T-helper 2 cell treated with Interferon-gamma antibody and Interleukin-4, amounts not matched to agents 100 ng/mL and 5 ng/mL, for 36 hours (primary cell): ENCODE data around the gene PDLIM4. TPM values are rescaled to one million over a fixed set of nuclear protein-coding genes. Genes with fewer than 3 reads are reported as not detected.

Experiments
- intact Hi-C: fragments of 100-400 bp; cut with micrococcal nuclease; formaldehyde crosslinking; loops from one replicate; pipeline ENCODE4 v1.15.1; 2023
- total RNA-seq: library from RNA; stranded (reverse); gene quantifications from 2 replicates; pipeline ENCODE4 v1.2.3, GENCODE V29; 2022

PDLIM4 gene
- 0.23 and 0.45 TPM in 2 replicates for total RNA-seq

GRCh38 chr5:132257131-132258101 is at the start of gene PDLIM4:
PDLIM4 (plus strand) TSS chr5:132257696; CDS start chr5:132257735, 39 bp downstream.
- intact Hi-C loops: no loop called here

GRCh38 chr5:132207778-132208177 is 49.7 kb upstream of the PDLIM4 start:
- intact Hi-C loops: no loop called here

GRCh38 chr5:132209131-132209530 is 48.4 kb upstream of the PDLIM4 start:
- intact Hi-C loops: no loop called here

GRCh38 chr5:132209901-132210545 is 47.5 kb upstream of the PDLIM4 start:
- intact Hi-C loops: no loop called here

GRCh38 chr5:132210944-132211343 is 46.6 kb upstream of the PDLIM4 start:
- intact Hi-C loops: no loop called here

GRCh38 chr5:132211787-132212186 is 45.7 kb upstream of the PDLIM4 start:
- intact Hi-C loops: no loop called here

- intact Hi-C loops: no loop called here
These were observed 43.8 kb upstream of the PDLIM4 start for GRCh38 chr5:132213666-132214065.

GRCh38 chr5:132214491-132214890 is 43.0 kb upstream of the PDLIM4 start:
- intact Hi-C loops: no loop called here

GRCh38 chr5:132215329-132215728 is 42.2 kb upstream of the PDLIM4 start:
- intact Hi-C loops: no loop called here

- intact Hi-C loops: no loop called here
These were observed 39.2 kb upstream of the PDLIM4 start for GRCh38 chr5:132218321-132218720.

- intact Hi-C loops: no loop called here
These were observed 38.1 kb upstream of the PDLIM4 start for GRCh38 chr5:132219289-132219970.

- intact Hi-C loops: no loop called here
These were observed 37.5 kb upstream of the PDLIM4 start for GRCh38 chr5:132219981-132220380.

GRCh38 chr5:132220491-132220890 is 37.0 kb upstream of the PDLIM4 start:
- intact Hi-C loops: no loop called here

- intact Hi-C loops: no loop called here
These were observed 35.5 kb upstream of the PDLIM4 start for GRCh38 chr5:132221781-132222648.

- intact Hi-C loops: no loop called here
These were observed 34.9 kb upstream of the PDLIM4 start for GRCh38 chr5:132222649-132223038.

- intact Hi-C loops: no loop called here
These were observed 33.6 kb upstream of the PDLIM4 start for GRCh38 chr5:132223861-132224260.

GRCh38 chr5:132224716-132225115 is 32.8 kb upstream of the PDLIM4 start:
- intact Hi-C loops: loop anchor here (5.0 kb wide), 1 partner anchor 148 kb away; no protein-coding TSS in a partner anchor

GRCh38 chr5:132225165-132226032 is 32.1 kb upstream of the PDLIM4 start:
- intact Hi-C loops: loop anchor here (5.0 kb wide), 1 partner anchor 147 kb away; no protein-coding TSS in a partner anchor

GRCh38 chr5:132226516-132227234 is 30.8 kb upstream of the PDLIM4 start:
- intact Hi-C loops: loop anchor here (5.0 kb wide), 1 partner anchor 146 kb away; no protein-coding TSS in a partner anchor
